Ovary (tissue), 9 donors: ENCODE results near the gene CALCR. TPM values are rescaled to one million over a fixed set of nuclear protein-coding genes. Genes with fewer than 3 reads are reported as not detected.

Experiments
- DNase-seq, 5 donors: peaks; one replicate each; pipeline ENCODE4 v3.0.0-alpha.2; 2019 to 2020
- H3K27ac ChIP-seq, 2 donors: fragments of 200-600 bp; one replicate each; pipeline versions ENCODE4 v1.5.1 to v1.8.0; 2019 to 2022
- H3K27me3 ChIP-seq: fragments of 200-600 bp; one replicate; pipeline ENCODE4 v1.8.0; 2022
- H3K36me3 ChIP-seq: fragments of 200-600 bp; sonication (generic); one replicate; pipeline ENCODE4 v1.5.1; 2019
- H3K4me1 ChIP-seq: one replicate; pipeline ENCODE4 v1.8.1; 2013; ENCODE audit warnings: mild to moderate bottlenecking, moderate library complexity; ENCODE audit not compliant: insufficient read depth
- H3K4me3 ChIP-seq: fragments of 200-600 bp; sonication (generic); one replicate; pipeline ENCODE4 v1.5.1; 2017
- H3K9me3 ChIP-seq, 2 donors: fragments of 200-600 bp in 1 of 2; sonication (generic) in 1 of 2; one replicate each; pipeline versions ENCODE4 v1.5.1 to v1.8.1; 2013 to 2019; ENCODE audit warnings: mild to moderate bottlenecking in 1 of 2, moderate library complexity in 1 of 2
- EP300 ChIP-seq: sonication (generic); formaldehyde crosslinking; IDR thresholded peaks from one replicate; pipeline ENCODE4 v1.6.1; 2017; ENCODE audit warnings: antibody characterized with exemption
- POLR2A ChIP-seq: fragments of 450-650 bp; IDR thresholded peaks from one replicate; pipeline ENCODE4 v1.6.1; 2017; ENCODE audit warnings: antibody characterized with exemption, mild to moderate bottlenecking, moderate library complexity
- WGBS, 3 donors: extraction: QIAGEN DNeasy Blood & Tissue Kit in 1 of 3; methylation state at CpG; one replicate each; pipeline versions ENCODE4 v1.1.5 to v1.1.7; 2013 to 2017; 5-methylcytosine and 5-hydroxymethylcytosine counted together
- intact Hi-C, 4 donors: fragments of 100-400 bp; cut with DNase I; formaldehyde crosslinking; loops; one replicate each; pipeline versions ENCODE4 v1.11.0 to v1.15.1; 2022 to 2023
- polyA plus RNA-seq, 2 donors: library from polyadenylated mRNA; stranded (reverse); fragments of 200-250 nt in 1 of 2; fragments of 350-450 nt in 1 of 2; fragmentation: Illumina TruSeq in 1 of 2; extraction: RNeasy Lipid Tissue Mini Kit (QIAGEN cat#74804) in 1 of 2; gene quantifications; one replicate each; pipeline ENCODE4 v1.2.3, GENCODE V29; 2013 to 2014
- total RNA-seq, 7 donors: library from RNA; depleted of rRNA in 2 of 7; stranded (reverse); fragments of >200 nt in 2 of 7; fragmentation: NEBNext Ultra II Directional in 3 of 7; extraction: Animal tissue kit (Norgen Biotek cat#: 25700) in 3 of 7; gene quantifications; one replicate each; pipeline versions ENCODE4 v1.1.0 to v1.2.4, GENCODE V29; 2016 to 2023
- TF ChIP-seq, protein P1 (sequence below), 3 donors: fragments of 450-650 bp in 2 of 3; fragments of 200-600 bp in 1 of 3; IDR thresholded peaks; one replicate each; pipeline versions ENCODE4 v1.5.1 to v1.8.0; 2016 to 2022; ENCODE audit warnings: antibody characterized with exemption in 3 of 3, mild to moderate bottlenecking in 1 of 3
- donor health status: DM: no; HTN: no; CAD: no; lungs with moderate emphysema.
- donor health status: DM: no; HTN: no; CAD: no.
- donor health status: Bipolar disorder and iron deficiency.
- donor health status: DM: yes; HTN: yes; CAD: no.
- donor health status: DM: no; HTN: no; CAD: no.
- donor health status: DM: yes; HTN: yes; CAD: no.

CALCR gene
- total and polyA plus RNA-seq, 9 donors: 0.02 to 0.25 (median 0.10) TPM; not detected in 6

GRCh38 chr7:93407239-93407638, 167.3 kb downstream of the CALCR start:
- 75 to 91% (median 76%) methylated on average over 5 of the region's 5 CpGs for WGBS, 3 donors
- Histone ChIP-seq H3K27me3 (no peaks in the 10 kb centered on the region), H3K9me3 (no peaks in the 10 kb centered on the region), H3K27ac (no peak overlapping the region), H3K4me3 (no peak overlapping the region), H3K36me3 (no peaks in the 10 kb centered on the region), H3K4me1 (no peaks in the 10 kb centered on the region)
- no peak for DNase-seq
- TF ChIP-seq EP300: no peak
- TF ChIP-seq, protein P1, sequence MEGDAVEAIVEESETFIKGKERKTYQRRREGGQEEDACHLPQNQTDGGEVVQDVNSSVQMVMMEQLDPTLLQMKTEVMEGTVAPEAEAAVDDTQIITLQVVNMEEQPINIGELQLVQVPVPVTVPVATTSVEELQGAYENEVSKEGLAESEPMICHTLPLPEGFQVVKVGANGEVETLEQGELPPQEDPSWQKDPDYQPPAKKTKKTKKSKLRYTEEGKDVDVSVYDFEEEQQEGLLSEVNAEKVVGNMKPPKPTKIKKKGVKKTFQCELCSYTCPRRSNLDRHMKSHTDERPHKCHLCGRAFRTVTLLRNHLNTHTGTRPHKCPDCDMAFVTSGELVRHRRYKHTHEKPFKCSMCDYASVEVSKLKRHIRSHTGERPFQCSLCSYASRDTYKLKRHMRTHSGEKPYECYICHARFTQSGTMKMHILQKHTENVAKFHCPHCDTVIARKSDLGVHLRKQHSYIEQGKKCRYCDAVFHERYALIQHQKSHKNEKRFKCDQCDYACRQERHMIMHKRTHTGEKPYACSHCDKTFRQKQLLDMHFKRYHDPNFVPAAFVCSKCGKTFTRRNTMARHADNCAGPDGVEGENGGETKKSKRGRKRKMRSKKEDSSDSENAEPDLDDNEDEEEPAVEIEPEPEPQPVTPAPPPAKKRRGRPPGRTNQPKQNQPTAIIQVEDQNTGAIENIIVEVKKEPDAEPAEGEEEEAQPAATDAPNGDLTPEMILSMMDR (IDR thresholded peaks at IDR 0.05): no peak
- no peak for TF ChIP-seq POLR2A
- intact Hi-C loops: no loop called here

DNA sequence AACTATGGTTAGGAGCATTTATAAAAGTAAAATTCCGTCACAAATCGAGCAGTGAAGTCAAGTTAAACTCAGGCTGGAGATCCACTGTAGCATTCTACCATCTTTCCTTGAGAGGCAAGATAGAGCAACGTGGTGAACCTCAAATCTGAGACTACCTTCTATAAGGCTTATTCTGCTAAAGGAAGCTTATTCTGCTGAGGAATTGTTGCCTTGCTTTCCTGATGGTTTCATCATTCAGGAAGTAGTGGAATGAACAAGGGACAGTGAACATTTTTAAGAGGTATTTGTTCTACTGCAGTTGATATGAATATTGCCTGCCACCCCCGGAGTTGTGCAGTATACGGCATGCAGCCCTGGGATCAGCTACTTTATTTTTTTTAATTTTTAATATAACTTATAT, 171.6 kb downstream of the CALCR start:
- 78 to 87% (median 86%) methylated on average over 5 of the region's 5 CpGs for WGBS, 3 donors
- Histone ChIP-seq H3K27ac (no peak overlapping the region), H3K27me3 (no peaks in the 10 kb centered on the region), H3K4me3 (no peak overlapping the region), H3K4me1 (no peaks in the 10 kb centered on the region), H3K9me3 (no peaks in the 10 kb centered on the region), H3K36me3 (no peaks in the 10 kb centered on the region)
- no peak for TF ChIP-seq POLR2A
- TF ChIP-seq, protein P1 (IDR thresholded peaks at IDR 0.05): no peak
- TF ChIP-seq EP300: no peak
- intact Hi-C loops: no loop called here
- no peak for DNase-seq

DNA sequence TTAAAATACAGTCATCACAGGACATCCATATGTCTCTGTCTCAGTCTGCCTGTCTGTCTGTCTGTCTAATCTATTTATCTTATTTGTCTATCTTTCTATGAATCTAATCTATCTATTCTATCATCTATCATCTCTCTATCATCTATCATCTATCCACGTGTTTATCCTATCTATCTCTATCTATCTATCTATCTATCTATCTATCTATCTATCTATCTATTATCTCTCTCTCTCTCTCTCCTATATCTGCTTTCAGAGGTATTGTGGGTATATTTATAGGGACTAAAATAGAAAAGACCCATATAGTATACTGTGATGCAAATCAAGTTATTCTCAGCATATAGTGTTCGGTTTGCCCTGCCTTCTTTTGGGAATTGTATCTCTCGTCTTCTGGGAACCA, 174.9 kb downstream of the CALCR start:
- TF ChIP-seq POLR2A (no peak), EP300 (no peak)
- TF ChIP-seq, protein P1 (IDR thresholded peaks at IDR 0.05): no peak
- 80 to 81% (median 81%) methylated on average over 3 of the region's 3 CpGs for WGBS, 3 donors
- no peaks in the 10 kb centered on the region for H3K27me3 ChIP-seq
- intact Hi-C loops: no loop called here
- H3K27ac ChIP-seq: no peak overlapping the region
- H3K4me1 ChIP-seq: no peaks in the 10 kb centered on the region
- DNase-seq: no peak
- no peaks in the 10 kb centered on the region for H3K9me3 ChIP-seq
- no peaks in the 10 kb centered on the region for H3K36me3 ChIP-seq
- H3K4me3 ChIP-seq: no peak overlapping the region

GRCh38 chr7:93392984-93393383, 181.5 kb downstream of the CALCR start:
- H3K9me3 ChIP-seq: no peaks in the 10 kb centered on the region
- no peak overlapping the region for H3K4me3 ChIP-seq
- intact Hi-C loops: no loop called here
- no peaks in the 10 kb centered on the region for H3K27me3 ChIP-seq
- no peak for DNase-seq
- no peaks in the 10 kb centered on the region for H3K4me1 ChIP-seq
- H3K27ac ChIP-seq: no peak overlapping the region
- H3K36me3 ChIP-seq: no peaks in the 10 kb centered on the region
- 84 to 86% (median 86%) methylated on average over 1 of the region's 1 CpG for WGBS, 3 donors
- no peak for TF ChIP-seq EP300
- no peak for TF ChIP-seq POLR2A
- TF ChIP-seq, protein P1 (IDR thresholded peaks at IDR 0.05): no peak

DNA sequence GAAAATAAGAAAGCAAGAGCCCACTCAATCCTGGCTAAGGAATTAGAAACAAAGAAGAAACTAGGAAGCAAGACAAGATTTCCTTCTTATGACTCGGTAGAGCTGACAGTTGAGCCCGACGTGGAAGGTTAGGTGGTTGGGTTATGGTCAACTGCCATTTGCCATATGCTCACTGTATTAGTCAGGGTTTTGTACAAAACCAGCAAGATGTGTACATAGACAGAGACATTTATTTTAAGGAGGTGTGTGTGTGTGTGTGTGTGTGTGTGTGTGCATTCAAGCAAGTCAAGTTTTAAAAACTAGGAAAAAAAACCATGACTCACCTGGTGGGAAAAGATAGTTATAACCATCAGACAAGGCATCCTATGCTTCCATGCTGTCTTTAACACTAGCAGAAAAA, 183.9 kb downstream of the CALCR start:
- intact Hi-C loops: no loop called here
- TF ChIP-seq, protein P1 (IDR thresholded peaks at IDR 0.05): no peak
- TF ChIP-seq EP300 (no peak), POLR2A (no peak)
- WGBS, 3 donors: 92 to 94% (median 93%) methylated on average over 3 of the region's 3 CpGs
- Histone ChIP-seq H3K36me3 (no peaks in the 10 kb centered on the region), H3K9me3 (no peaks in the 10 kb centered on the region), H3K4me1 (no peaks in the 10 kb centered on the region), H3K27me3 (no peaks in the 10 kb centered on the region), H3K27ac (no peak overlapping the region), H3K4me3 (no peak overlapping the region)
- no peak for DNase-seq
